Fibroblast of lung (primary cell): Measurements from ENCODE around the gene SLC39A6. TPM values are rescaled to one million over a fixed set of nuclear protein-coding genes. Genes with fewer than 3 reads are reported as not detected.

Experiments
- DNase-seq, 2 donors: peaks; one replicate each; pipeline versions ENCODE4 v3.0.0 to v3.0.0-alpha.2; 2010; ENCODE audit warnings: low read depth in 2 of 2
- H2AFZ ChIP-seq: 2 replicates; pipeline ENCODE4 v1.5.1; 2012; ENCODE audit warnings: low read length, control low read depth, inconsistent platforms
- H3K27ac ChIP-seq: 2 replicates; pipeline ENCODE4 v1.5.1; 2011; ENCODE audit warnings: low read length, control low read depth; ENCODE audit not compliant: insufficient read depth
- H3K27me3 ChIP-seq: 2 replicates; pipeline ENCODE4 v1.5.1; 2011; ENCODE audit warnings: mild to moderate bottlenecking, low read length; ENCODE audit not compliant: control insufficient read depth, insufficient read depth
- H3K36me3 ChIP-seq: 2 replicates; pipeline ENCODE4 v1.5.1; 2011; ENCODE audit warnings: low read length; ENCODE audit not compliant: control insufficient read depth, insufficient read depth
- H3K4me1 ChIP-seq: 2 replicates; pipeline ENCODE4 v1.5.1; 2011; ENCODE audit warnings: low read length; ENCODE audit not compliant: control insufficient read depth, insufficient read depth; ENCODE audit errors: extremely low read depth
- H3K4me2 ChIP-seq: 2 replicates; pipeline ENCODE4 v1.5.1; 2011; ENCODE audit warnings: low read length, control low read depth; ENCODE audit not compliant: insufficient read depth; ENCODE audit errors: extremely low read depth
- H3K4me3 ChIP-seq, 4 experiments: fragments of 200-600 bp in 1 of 4; sonication (generic) in 1 of 4; replicated peaks in 1 of 4; 2 replicates each; pipeline ENCODE4 v1.5.1; 2011 to 2016; ENCODE audit warnings: low read length in 4 of 4, low read depth in 3 of 4, mild to moderate bottlenecking in 3 of 4, control low read depth in 2 of 4, inconsistent platforms in 1 of 4, mixed read lengths in 1 of 4; ENCODE audit not compliant: insufficient read depth in 1 of 4; ENCODE audit errors: control extremely low read depth in 1 of 4
- H3K79me2 ChIP-seq: 2 replicates; pipeline ENCODE4 v1.5.1; 2012; ENCODE audit warnings: mild to moderate bottlenecking, low read length, inconsistent platforms; ENCODE audit not compliant: control insufficient read depth, insufficient read depth
- H3K9ac ChIP-seq: 2 replicates; pipeline ENCODE4 v1.5.1; 2011; ENCODE audit warnings: mild to moderate bottlenecking, low read length, control low read depth; ENCODE audit not compliant: insufficient read depth
- H3K9me3 ChIP-seq: 2 replicates; pipeline ENCODE4 v1.5.1; 2012; ENCODE audit warnings: low read depth, low read length; ENCODE audit not compliant: control insufficient read depth, insufficient read depth
- H4K20me1 ChIP-seq: 2 replicates; pipeline ENCODE4 v1.5.1; 2011; ENCODE audit warnings: low read length; ENCODE audit not compliant: control insufficient read depth, insufficient read depth; ENCODE audit errors: extremely low read depth
- CTCF ChIP-seq, 2 donors: IDR thresholded peaks in 1 of 2; conservative IDR thresholded peaks in 1 of 2; 1 replicate in 1 of 2; 2 replicates in 1 of 2; pipeline ENCODE4 v1.5.1; 2011 to 2012; ENCODE audit warnings: low read length in 2 of 2, control low read depth in 1 of 2, inconsistent platforms in 1 of 2, low read depth in 1 of 2, mild to moderate bottlenecking in 1 of 2
- EZH2 ChIP-seq: IDR thresholded peaks from 2 replicates; pipeline ENCODE4 v1.5.1; 2012; ENCODE audit warnings: low read length, control low read depth, mild to moderate bottlenecking; ENCODE audit errors: missing control alignments
- polyA plus RNA-seq, 2 donors: library from polyadenylated mRNA; depleted of rRNA in 1 of 2; stranded (reverse) in 1 of 2; unstranded in 1 of 2; fragments of >200 nt; gene quantifications; 2 replicates each; pipeline ENCODE4 v1.2.1, GENCODE V29; 2011 to 2012; ENCODE audit warnings: missing spikeins in 1 of 2
- total RNA-seq: library from RNA; depleted of rRNA; stranded (reverse); fragments of >200 nt; gene quantifications from 2 replicates; pipeline ENCODE4 v1.2.1, GENCODE V29; 2014

The SLC39A6 gene
- total and polyA plus RNA-seq, 2 donors (not counting 1 experiment from before 2014, with no cell fraction given), result 118 to 164 TPM

GRCh38 chr18:36153203-36153602 lies 24.1 kb upstream of the SLC39A6 start:
- no peak overlapping the region for H2AFZ ChIP-seq
- H3K4me1 ChIP-seq, result peaks cover 25% of the 10 kb centered on the region
- TF ChIP-seq EZH2 (no peak), CTCF (conservative IDR thresholded peaks at IDR 0.05 in 1 of 2, IDR thresholded peaks at IDR 0.05 in 1 of 2; ENCODE audit: low read depth in 1 of 2, low read length in 2 of 2) (no peak)
- H3K27ac ChIP-seq, result peak overlapping the region; percentile 88
- H3K36me3 ChIP-seq, result peaks cover 3% of the 10 kb centered on the region
- no peaks in the 10 kb centered on the region for H3K27me3 ChIP-seq
- no peaks in the 10 kb centered on the region for H3K79me2 ChIP-seq
- H3K4me3 ChIP-seq, result peak overlapping the region in 1 of 4 experiments; percentile 5
- no peak overlapping the region for H3K9ac ChIP-seq
- DNase-seq, result peak; percentile 80 to 99
- no peaks in the 10 kb centered on the region for H4K20me1 ChIP-seq
- H3K9me3 ChIP-seq, result no peaks in the 10 kb centered on the region
- H3K4me2 ChIP-seq, result no peak overlapping the region

GRCh38 chr18:36152781-36153180 lies 23.6 kb upstream of the SLC39A6 start:
- H3K4me3 ChIP-seq, result no peak overlapping the region
- peaks cover 4% of the 10 kb centered on the region for H3K36me3 ChIP-seq
- DNase-seq, result peak in 1 of 2 donors; percentile 65
- H3K4me1 ChIP-seq, result peaks cover 21% of the 10 kb centered on the region
- H3K4me2 ChIP-seq, result peak overlapping the region; percentile 1
- peak overlapping the region; percentile 88 for H3K27ac ChIP-seq
- no peaks in the 10 kb centered on the region for H3K79me2 ChIP-seq
- no peaks in the 10 kb centered on the region for H3K27me3 ChIP-seq
- H3K9ac ChIP-seq, result no peak overlapping the region
- no peaks in the 10 kb centered on the region for H3K9me3 ChIP-seq
- TF ChIP-seq CTCF (conservative IDR thresholded peaks at IDR 0.05 in 1 of 2, IDR thresholded peaks at IDR 0.05 in 1 of 2; ENCODE audit: low read depth in 1 of 2, low read length in 2 of 2) (no peak), EZH2 (no peak)
- H2AFZ ChIP-seq, result no peak overlapping the region
- no peaks in the 10 kb centered on the region for H4K20me1 ChIP-seq

GRCh38 chr18:36149514-36150289 lies 20.6 kb upstream of the SLC39A6 start:
- peaks cover 4% of the 10 kb centered on the region for H3K36me3 ChIP-seq

More at GRCh38 chr18:36149514-36150289, 20.6 kb upstream of the SLC39A6 start:
- no peaks in the 10 kb centered on the region for H3K9me3 ChIP-seq
- no peak for DNase-seq
- H3K9ac ChIP-seq, result no peak overlapping the region
- H3K79me2 ChIP-seq, result no peaks in the 10 kb centered on the region
- TF ChIP-seq CTCF (conservative IDR thresholded peaks at IDR 0.05 in 1 of 2, IDR thresholded peaks at IDR 0.05 in 1 of 2; ENCODE audit: low read depth in 1 of 2, low read length in 2 of 2), result no peak
- no peak for TF ChIP-seq EZH2
- H3K27ac ChIP-seq, result no peak overlapping the region
- H3K27me3 ChIP-seq, result no peaks in the 10 kb centered on the region
- peaks cover 9% of the 10 kb centered on the region for H3K4me1 ChIP-seq
- H4K20me1 ChIP-seq, result no peaks in the 10 kb centered on the region
- H3K4me3 ChIP-seq, result no peak overlapping the region
- H3K4me2 ChIP-seq, result no peak overlapping the region
- H2AFZ ChIP-seq, result no peak overlapping the region
